Left lobe of liver (tissue), 2 donors: ENCODE results near the gene BHLHE41. TPM values are rescaled to one million over a fixed set of nuclear protein-coding genes. Genes with fewer than 3 reads are reported as not detected.

Experiments
- ATAC-seq: fragments of 200-7000 bp; cut with Tn5 transposase; one replicate; pipeline ENCODE4 v1.9.1; 2020; ENCODE audit warnings: mild to moderate bottlenecking, moderate library complexity
- DNase-seq: peaks from one replicate; pipeline ENCODE4 v3.0.0-alpha.2; 2020; ENCODE audit warnings: low spot score
- total RNA-seq: library from RNA; stranded (reverse); gene quantifications from one replicate; pipeline ENCODE4 v1.2.1, GENCODE V29; 2021
- donor health status: DM: no; HTN: no; CAD: no; lungs with moderate emphysema.
- donor health status: DM: no; HTN: yes; CAD: no.

BHLHE41 gene
- total RNA-seq, result 1.9 TPM

DNA sequence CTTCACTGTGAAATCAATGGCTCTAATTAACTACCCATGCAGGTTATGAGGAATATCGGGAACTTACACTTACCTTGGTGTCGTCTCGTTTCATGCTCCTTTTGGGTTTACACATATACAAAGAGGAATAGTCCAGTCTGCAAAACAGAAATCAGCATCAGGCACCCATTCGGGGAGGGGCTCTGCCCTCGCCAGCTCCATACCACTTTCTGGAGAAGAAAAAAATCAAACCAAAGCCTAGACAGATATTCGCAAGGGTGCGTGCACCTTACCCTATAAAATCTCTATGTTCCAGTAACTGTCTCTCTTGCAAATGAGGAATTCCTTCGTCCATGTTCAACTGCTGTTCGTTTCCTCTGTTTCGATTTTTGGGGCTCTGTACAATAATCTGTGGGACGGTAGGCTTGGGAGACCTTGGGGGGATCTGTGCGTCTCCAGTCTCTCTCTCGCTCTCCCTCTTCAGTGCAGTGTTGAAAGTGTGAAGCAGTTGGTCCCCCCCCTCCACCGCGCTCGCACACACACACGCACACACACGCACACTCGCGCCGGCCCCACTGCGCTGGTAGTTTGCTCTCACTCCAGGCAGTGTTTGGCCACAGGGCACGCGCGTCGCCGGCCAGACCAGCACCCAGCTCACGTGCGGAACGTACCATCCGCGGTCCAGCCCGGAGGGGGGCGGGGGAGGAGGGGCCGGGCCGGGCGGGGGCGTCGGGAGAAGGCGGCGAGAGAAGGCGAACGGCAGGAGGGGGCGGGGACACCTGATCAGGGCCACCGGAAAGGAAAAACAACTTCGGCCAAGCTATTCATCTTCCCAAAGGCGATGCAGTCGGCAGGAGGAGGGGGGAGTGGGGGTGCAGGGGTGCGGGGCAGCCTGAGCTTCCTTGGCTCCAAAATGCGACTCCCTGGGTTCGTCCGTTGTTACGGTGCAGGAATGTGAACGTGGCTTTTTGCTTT is at the start of gene BHLHE41:
Gene BHLHE41 (minus strand): TSS at position 592 of the 954 bp plus-strand sequence. CDS start 258 bp downstream, at position 334.
- DNase-seq, result peak; percentile 66

GRCh38 chr12:26172946-26173552 is 48.2 kb upstream of the BHLHE41 start:
- ATAC-seq, result no peak
- no peak for DNase-seq

More for the DNA sequence above, at the start of gene BHLHE41:
- peak; percentile 50 for ATAC-seq

DNA sequence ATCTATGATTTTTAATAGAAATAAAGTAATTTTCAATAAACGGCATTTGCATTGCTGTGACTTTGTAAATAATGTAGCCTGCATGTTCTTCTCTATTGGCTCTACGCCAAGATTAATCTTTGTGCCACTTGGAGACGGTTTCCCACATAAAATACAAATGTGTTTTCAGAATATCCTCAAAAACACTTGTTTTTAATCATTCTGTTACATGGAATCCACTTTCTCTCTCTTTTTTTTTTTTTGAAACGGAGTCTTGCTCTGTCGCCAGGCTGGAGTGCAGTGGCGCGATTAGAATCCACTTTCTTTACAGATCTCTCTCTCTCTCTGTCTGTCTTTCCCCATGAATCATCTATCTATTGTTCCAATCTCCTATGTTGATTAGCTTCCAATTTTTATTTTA is 47.7 kb upstream of the BHLHE41 start:
- ATAC-seq, result no peak

GRCh38 chr12:26172013-26172412 is 47.2 kb upstream of the BHLHE41 start:
- ATAC-seq (no peak), DNase-seq (no peak)

More for the DNA sequence above, 47.7 kb upstream of the BHLHE41 start:
- DNase-seq, result no peak

GRCh38 chr12:26164118-26164517 is 39.3 kb upstream of the BHLHE41 start:
- ATAC-seq (no peak), DNase-seq (no peak)

DNA sequence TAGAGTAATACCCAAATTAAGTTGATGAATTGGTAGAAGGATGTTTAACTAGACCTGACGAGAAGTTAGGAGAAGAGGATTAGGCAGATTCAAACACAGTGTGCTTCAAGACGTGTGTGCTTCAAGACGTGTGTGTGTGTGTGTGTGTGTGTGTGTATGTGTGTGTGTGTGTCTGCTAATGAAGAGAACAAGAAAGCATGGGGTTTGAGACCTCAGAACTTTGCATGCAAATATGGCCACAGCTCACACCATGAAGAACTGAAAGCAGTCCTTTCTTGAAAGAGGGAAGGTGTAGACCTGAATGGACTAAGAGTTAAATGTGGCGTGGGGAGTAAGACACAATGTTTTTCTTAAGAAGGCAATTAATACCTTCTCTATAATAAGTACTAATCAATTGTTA is 38.1 kb upstream of the BHLHE41 start:
- no peak for DNase-seq
- no peak for ATAC-seq

GRCh38 chr12:26162174-26162573 is 37.3 kb upstream of the BHLHE41 start:
- DNase-seq, result no peak
- no peak for ATAC-seq

DNA sequence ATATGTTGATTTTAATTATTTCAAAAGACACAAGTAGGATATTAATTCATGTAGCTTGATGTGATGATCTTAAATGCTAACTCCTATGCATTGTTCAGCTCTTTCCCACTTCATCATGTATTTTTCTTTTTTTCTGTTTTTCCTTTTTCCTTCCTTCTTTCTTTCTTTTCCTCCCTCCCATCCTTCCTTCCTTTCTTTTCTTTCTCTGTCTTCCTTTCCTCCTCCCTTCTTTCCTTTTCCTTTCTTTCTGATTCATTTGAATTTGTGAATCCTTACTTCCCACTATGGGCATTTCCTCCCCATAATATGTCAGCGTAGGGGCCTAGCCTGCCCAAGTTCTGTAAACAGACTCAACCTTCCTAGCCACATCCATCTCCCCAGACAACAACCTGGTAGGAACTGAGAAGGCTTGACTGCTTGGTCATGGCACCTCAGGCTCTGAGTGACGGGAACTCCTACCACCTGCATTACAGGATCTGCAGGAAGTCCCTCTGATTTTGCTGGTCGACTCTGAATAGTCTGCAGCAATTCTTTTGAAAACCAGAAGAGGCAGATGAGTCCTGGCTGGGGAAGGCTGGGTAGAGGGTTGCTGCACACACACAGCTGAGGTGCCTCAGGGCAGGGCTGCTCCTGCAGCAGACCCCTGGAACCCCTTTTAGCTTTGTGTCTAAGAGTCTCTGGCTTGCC is 33.4 kb upstream of the BHLHE41 start:
- no peak for DNase-seq
- ATAC-seq, result no peak

- ATAC-seq, result peak; percentile 46
- no peak for DNase-seq
Measured at GRCh38 chr12:26157001-26157400, 32.2 kb upstream of the BHLHE41 start.

- DNase-seq, result no peak
Measured at GRCh38 chr12:26156201-26156871, 31.5 kb upstream of the BHLHE41 start.

GRCh38 chr12:26153421-26154154 is 28.8 kb upstream of the BHLHE41 start:
- no peak for ATAC-seq
- DNase-seq, result no peak

More at GRCh38 chr12:26156201-26156871, 31.5 kb upstream of the BHLHE41 start:
- ATAC-seq, result no peak

DNA sequence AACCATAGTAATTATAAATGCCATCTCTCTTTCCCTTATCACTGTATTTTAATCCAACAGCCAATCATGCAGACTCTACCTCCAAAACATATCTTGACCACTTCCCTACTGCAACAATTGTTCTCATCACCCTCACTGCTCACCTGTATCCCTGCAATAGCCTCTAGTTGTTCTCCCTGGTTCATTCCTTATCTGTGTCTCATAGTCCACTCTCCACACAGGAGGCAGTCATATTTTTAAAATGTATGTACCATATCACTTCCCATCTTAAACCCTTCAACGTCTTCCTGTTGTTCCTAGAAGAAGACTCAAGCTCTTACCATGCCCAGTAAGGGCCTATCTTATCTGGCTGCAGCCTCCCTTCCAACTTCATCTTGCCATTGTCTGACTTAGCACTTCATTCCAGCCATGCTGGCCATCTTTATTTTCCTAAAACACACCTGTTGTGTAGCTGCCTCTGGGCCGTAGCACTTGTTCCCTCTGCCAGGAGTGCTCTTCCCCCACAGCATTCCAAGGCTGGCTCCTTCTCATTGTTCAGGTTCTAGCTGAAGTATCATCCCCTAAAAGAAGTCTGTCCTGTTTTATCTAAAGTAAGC is 27.8 kb upstream of the BHLHE41 start:
- DNase-seq (no peak), ATAC-seq (no peak)

- ATAC-seq, result no peak
- no peak for DNase-seq
Measured at GRCh38 chr12:26150736-26151450, 26.1 kb upstream of the BHLHE41 start.

DNA sequence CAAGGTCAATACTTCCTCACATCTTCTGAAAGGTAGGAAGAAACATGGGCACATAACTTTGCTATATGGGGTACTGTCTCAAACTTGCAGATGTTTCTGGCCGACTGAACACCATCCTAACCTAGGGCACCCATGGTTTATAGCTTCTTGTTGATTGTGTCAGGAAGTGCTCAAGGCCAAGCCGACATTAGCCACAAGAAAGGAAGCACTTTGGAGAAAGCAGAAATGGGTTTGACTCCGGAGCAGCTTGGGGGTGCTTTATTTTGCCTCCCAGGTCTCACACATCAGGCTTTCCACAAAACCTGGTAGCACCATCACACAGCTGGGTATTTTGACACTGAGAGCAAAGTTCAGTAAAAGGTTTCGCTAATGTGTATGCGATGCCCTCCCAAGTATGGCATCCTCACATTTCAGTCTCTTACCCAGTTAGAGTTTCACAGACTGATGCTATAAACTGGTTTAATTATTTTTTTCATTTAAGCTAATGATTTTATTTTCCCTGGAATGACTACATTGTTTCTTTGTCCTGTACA is 25.2 kb upstream of the BHLHE41 start:
- ATAC-seq (no peak), DNase-seq (no peak)

GRCh38 chr12:26148291-26148690 is 23.5 kb upstream of the BHLHE41 start:
- DNase-seq, result no peak
- ATAC-seq, result no peak

GRCh38 chr12:26143291-26143690 is 18.5 kb upstream of the BHLHE41 start:
- no peak for DNase-seq
- no peak for ATAC-seq

- ATAC-seq, result no peak
- DNase-seq, result no peak
Measured at GRCh38 chr12:26138860-26139259, 14.0 kb upstream of the BHLHE41 start.

DNA sequence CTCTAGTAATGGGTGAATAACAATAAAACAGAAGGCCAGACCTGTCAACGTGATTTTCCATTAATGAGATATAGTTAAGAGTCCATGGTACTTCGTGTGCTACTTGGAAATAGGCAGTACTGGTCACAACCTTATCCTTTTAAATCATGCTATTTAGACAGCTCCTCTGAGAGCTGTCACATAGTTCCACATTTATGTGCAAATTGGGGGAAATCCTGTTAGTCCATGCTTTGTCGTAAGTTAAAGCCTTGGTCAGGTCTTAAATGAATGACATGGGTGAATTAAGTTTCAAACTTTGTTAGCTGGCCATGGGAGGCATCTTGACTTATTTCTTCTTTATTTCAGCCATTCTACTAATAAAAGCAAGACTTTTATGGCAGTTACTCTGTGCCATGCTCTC is 11.9 kb upstream of the BHLHE41 start:
- DNase-seq (no peak), ATAC-seq (no peak)

GRCh38 chr12:26135571-26135970 is 10.7 kb upstream of the BHLHE41 start:
- DNase-seq (no peak), ATAC-seq (no peak)
